T-helper 9 cell (primary cell): ENCODE results near the gene ASPHD1.

ENCODE experiments used
- DNase-seq: peaks from one replicate; pipeline ENCODE4 v3.0.0-alpha.2; 2020

The ASPHD1 gene

GRCh38 chr16:29947897-29948296 lies 47.6 kb downstream of the ASPHD1 start:
- DNase-seq: no peak

GRCh38 chr16:29950806-29951461 lies 50.6 kb downstream of the ASPHD1 start:
- no peak for DNase-seq

GRCh38 chr16:29951625-29952365 lies 51.5 kb downstream of the ASPHD1 start:
- DNase-seq: no peak
